PC-9 (cell line): ENCODE data around the gene CBLB.

Source experiments
- EZH2 ChIP-seq: fragments of 200-600 bp; sonication (generic); IDR thresholded peaks from 2 replicates; pipeline ENCODE4 v1.8.0; 2017; ENCODE audit warnings: antibody characterized with exemption, low read depth
- TF ChIP-seq, protein P1 (sequence below): fragments of 200-600 bp; sonication (generic); conservative IDR thresholded peaks from 2 replicates; pipeline ENCODE4 v1.6.1; 2017; ENCODE audit warnings: mixed run types, antibody characterized with exemption, mild to moderate bottlenecking, moderate library complexity

DNA sequence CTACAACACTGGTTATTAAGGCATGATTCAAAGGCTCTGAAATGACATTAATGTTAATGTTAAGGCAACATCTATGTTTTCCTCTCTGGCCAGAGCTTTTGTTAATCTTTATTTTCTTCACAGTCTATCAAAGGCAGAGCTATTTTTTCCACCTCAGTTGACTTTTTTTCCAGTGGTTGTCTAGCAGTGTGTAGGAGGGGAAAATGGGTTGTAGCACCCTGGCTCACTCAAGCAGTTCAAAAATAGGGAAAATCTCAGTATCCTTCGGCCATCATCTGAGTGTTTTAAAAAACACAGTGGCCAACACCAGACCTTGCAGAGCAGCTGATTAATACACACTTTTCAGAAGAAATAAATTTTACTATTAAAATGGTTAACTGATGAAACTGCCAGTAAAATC, 21.4 kb downstream of the CBLB start:
- TF ChIP-seq, protein P1, sequence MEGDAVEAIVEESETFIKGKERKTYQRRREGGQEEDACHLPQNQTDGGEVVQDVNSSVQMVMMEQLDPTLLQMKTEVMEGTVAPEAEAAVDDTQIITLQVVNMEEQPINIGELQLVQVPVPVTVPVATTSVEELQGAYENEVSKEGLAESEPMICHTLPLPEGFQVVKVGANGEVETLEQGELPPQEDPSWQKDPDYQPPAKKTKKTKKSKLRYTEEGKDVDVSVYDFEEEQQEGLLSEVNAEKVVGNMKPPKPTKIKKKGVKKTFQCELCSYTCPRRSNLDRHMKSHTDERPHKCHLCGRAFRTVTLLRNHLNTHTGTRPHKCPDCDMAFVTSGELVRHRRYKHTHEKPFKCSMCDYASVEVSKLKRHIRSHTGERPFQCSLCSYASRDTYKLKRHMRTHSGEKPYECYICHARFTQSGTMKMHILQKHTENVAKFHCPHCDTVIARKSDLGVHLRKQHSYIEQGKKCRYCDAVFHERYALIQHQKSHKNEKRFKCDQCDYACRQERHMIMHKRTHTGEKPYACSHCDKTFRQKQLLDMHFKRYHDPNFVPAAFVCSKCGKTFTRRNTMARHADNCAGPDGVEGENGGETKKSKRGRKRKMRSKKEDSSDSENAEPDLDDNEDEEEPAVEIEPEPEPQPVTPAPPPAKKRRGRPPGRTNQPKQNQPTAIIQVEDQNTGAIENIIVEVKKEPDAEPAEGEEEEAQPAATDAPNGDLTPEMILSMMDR, result no peak
- TF ChIP-seq EZH2, result no peak
